Measurements from ENCODE around the gene MAGI3.

MAGI3 gene

DNA sequence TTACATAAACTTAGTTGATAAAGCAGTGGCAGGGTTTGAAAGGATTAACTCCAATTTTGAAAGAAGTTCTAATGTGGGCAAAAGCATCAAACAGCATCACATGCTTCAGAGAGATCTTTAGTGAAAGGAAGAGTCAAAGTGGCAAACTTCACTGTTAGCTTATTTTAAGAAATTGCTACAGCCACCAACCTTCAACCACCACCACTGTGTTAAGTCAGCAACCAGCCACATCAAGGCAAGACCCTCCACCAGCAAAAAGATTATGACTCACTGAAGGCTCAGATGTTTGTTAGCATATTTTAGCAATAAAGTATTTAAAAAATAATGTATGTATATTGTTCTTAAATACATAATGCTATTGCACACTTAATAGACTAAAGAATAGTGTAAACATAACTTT is 21.3 kb upstream of the MAGI3 start:
- Histone ChIP-seq H3K4me1 (ENCODE audit: insufficient read depth, low read length, poor library complexity, severe bottlenecking) (peaks cover 9% of the 10 kb centered on the region), H3K9me2 (replicated peaks; ENCODE audit: low read depth, low read length) (no peaks in the 10 kb centered on the region), H3K36me3 (ENCODE audit: insufficient read depth, low read length) (no peaks in the 10 kb centered on the region), H3K79me2 (ENCODE audit: insufficient read depth, low read length) (no peaks in the 10 kb centered on the region), H4K20me1 (ENCODE audit: insufficient read depth, low read length, poor library complexity, severe bottlenecking) (no peaks in the 10 kb centered on the region), H3F3A (ENCODE audit: low read depth) (no peaks in the 10 kb centered on the region), H2AFZ (ENCODE audit: low read length) (no peak overlapping the region), H3K9ac (ENCODE audit: low read depth, low read length, poor library complexity, severe bottlenecking) (no peak overlapping the region), H3K27me3 (ENCODE audit: insufficient read depth, low read length, poor library complexity, severe bottlenecking) (no peaks in the 10 kb centered on the region), H3K9me3 (ENCODE audit: insufficient read depth, low read depth, low read length) (no peaks in the 10 kb centered on the region), H3K4me2 (ENCODE audit: low read depth, low read length, poor library complexity, severe bottlenecking) (peak overlapping the region; percentile 26), H3K4me3 (ENCODE audit: low read length, poor library complexity, severe bottlenecking) (no peak overlapping the region)
- TF ChIP-seq, protein P1, sequence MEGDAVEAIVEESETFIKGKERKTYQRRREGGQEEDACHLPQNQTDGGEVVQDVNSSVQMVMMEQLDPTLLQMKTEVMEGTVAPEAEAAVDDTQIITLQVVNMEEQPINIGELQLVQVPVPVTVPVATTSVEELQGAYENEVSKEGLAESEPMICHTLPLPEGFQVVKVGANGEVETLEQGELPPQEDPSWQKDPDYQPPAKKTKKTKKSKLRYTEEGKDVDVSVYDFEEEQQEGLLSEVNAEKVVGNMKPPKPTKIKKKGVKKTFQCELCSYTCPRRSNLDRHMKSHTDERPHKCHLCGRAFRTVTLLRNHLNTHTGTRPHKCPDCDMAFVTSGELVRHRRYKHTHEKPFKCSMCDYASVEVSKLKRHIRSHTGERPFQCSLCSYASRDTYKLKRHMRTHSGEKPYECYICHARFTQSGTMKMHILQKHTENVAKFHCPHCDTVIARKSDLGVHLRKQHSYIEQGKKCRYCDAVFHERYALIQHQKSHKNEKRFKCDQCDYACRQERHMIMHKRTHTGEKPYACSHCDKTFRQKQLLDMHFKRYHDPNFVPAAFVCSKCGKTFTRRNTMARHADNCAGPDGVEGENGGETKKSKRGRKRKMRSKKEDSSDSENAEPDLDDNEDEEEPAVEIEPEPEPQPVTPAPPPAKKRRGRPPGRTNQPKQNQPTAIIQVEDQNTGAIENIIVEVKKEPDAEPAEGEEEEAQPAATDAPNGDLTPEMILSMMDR (conservative IDR thresholded peaks at IDR 0.05; ENCODE audit: low read length), result no peak
- TF ChIP-seq EZH2phosphoT487 (IDR thresholded peaks at IDR 0.05; ENCODE audit: borderline replicate concordance), result no peak

DNA sequence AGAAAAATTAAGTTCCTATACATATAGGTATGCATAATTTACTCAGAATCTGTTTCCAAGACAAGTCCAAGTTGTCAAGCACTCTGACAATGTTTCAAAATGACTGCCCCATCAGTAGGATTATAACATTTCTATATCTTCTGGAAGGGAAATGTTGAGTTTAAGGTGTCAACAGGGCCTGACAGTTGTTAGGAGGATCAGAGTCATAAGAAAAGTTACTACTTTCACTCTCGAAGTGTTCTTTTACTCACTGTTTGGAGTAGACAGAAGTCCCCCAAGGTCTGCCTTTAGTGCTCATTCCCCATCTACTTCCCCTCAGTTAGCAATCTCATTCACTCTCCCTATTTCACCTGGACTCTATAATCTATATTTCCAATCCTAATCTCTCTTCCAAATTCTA is 20.6 kb upstream of the MAGI3 start:
- H3K36me3 ChIP-seq (ENCODE audit: insufficient read depth, low read length), result no peaks in the 10 kb centered on the region
- H3K27me3 ChIP-seq (ENCODE audit: insufficient read depth, low read length, poor library complexity, severe bottlenecking), result no peaks in the 10 kb centered on the region
- no peaks in the 10 kb centered on the region for H3K79me2 ChIP-seq (ENCODE audit: insufficient read depth, low read length)
- H4K20me1 ChIP-seq (ENCODE audit: insufficient read depth, low read length, poor library complexity, severe bottlenecking), result no peaks in the 10 kb centered on the region
- no peaks in the 10 kb centered on the region for H3F3A ChIP-seq (ENCODE audit: low read depth)
- H3K9me3 ChIP-seq (ENCODE audit: insufficient read depth, low read depth, low read length), result no peaks in the 10 kb centered on the region
- no peaks in the 10 kb centered on the region for H3K9me2 ChIP-seq (replicated peaks; ENCODE audit: low read depth, low read length)
- peak overlapping the region; percentile 59 for H2AFZ ChIP-seq (ENCODE audit: low read length)
- H3K4me2 ChIP-seq (ENCODE audit: low read depth, low read length, poor library complexity, severe bottlenecking), result no peak overlapping the region
- TF ChIP-seq, protein P1 (conservative IDR thresholded peaks at IDR 0.05; ENCODE audit: low read length), result no peak
- no peak for TF ChIP-seq EZH2phosphoT487 (IDR thresholded peaks at IDR 0.05; ENCODE audit: borderline replicate concordance)
- no peak overlapping the region for H3K4me3 ChIP-seq (ENCODE audit: low read length, poor library complexity, severe bottlenecking)
- H3K4me1 ChIP-seq (ENCODE audit: insufficient read depth, low read length, poor library complexity, severe bottlenecking), result peaks cover 9% of the 10 kb centered on the region
- no peak overlapping the region for H3K9ac ChIP-seq (ENCODE audit: low read depth, low read length, poor library complexity, severe bottlenecking)

DNA sequence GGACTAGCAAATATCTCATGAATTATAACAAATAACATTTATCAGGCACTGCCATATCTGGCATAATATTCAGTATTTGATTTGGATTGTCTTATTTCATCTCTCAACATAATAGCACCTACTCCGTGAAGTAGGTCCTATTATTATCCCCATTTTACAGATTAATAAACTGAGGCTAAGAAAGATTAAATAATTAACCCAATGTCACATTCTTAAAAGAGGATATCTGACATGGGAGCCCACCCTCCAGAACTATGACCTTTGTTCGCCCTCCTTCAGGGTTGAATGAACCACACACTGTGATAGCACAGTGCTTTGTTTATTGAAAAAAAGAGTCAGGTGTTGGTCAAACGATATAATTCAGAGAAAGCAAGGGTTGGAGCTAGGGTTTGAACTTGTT is 19.4 kb upstream of the MAGI3 start:
- no peaks in the 10 kb centered on the region for H3K27me3 ChIP-seq (ENCODE audit: insufficient read depth, low read length, poor library complexity, severe bottlenecking)
- H3F3A ChIP-seq (ENCODE audit: low read depth), result no peaks in the 10 kb centered on the region
- H3K9me3 ChIP-seq (ENCODE audit: insufficient read depth, low read depth, low read length), result no peaks in the 10 kb centered on the region
- H3K9me2 ChIP-seq (replicated peaks; ENCODE audit: low read depth, low read length), result no peaks in the 10 kb centered on the region
- H3K4me2 ChIP-seq (ENCODE audit: low read depth, low read length, poor library complexity, severe bottlenecking), result no peak overlapping the region
- no peak overlapping the region for H2AFZ ChIP-seq (ENCODE audit: low read length)
- no peaks in the 10 kb centered on the region for H4K20me1 ChIP-seq (ENCODE audit: insufficient read depth, low read length, poor library complexity, severe bottlenecking)
- H3K4me3 ChIP-seq (ENCODE audit: low read length, poor library complexity, severe bottlenecking), result no peak overlapping the region
- H3K4me1 ChIP-seq (ENCODE audit: insufficient read depth, low read length, poor library complexity, severe bottlenecking), result peaks cover 9% of the 10 kb centered on the region
- H3K36me3 ChIP-seq (ENCODE audit: insufficient read depth, low read length), result no peaks in the 10 kb centered on the region
- TF ChIP-seq, protein P1 (conservative IDR thresholded peaks at IDR 0.05; ENCODE audit: low read length), result no peak
- TF ChIP-seq EZH2phosphoT487 (IDR thresholded peaks at IDR 0.05; ENCODE audit: borderline replicate concordance), result no peak
- H3K79me2 ChIP-seq (ENCODE audit: insufficient read depth, low read length), result no peaks in the 10 kb centered on the region
- no peak overlapping the region for H3K9ac ChIP-seq (ENCODE audit: low read depth, low read length, poor library complexity, severe bottlenecking)

Measured in Loucy (cell line).